Suprapubic skin (tissue), 4 donors: Measurements from ENCODE around the gene CARD6. TPM values are rescaled to one million over a fixed set of nuclear protein-coding genes. Genes with fewer than 3 reads are reported as not detected.
"Not testable (repeated sequence)": the region's sequence is repeated elsewhere in the genome, so short reads cannot be mapped to it uniquely, and the experiment has no call there.

Experiments used
- DNase-seq, 2 donors: peaks; one replicate each; pipeline ENCODE4 v3.0.0-alpha.2; 2019; ENCODE audit warnings: low spot score in 2 of 2
- H3K27ac ChIP-seq: fragments of 200-600 bp; sonication (generic); one replicate; pipeline ENCODE4 v1.5.1; 2019
- H3K27me3 ChIP-seq: fragments of 200-600 bp; sonication (generic); one replicate; pipeline ENCODE4 v1.5.1; 2019
- H3K36me3 ChIP-seq: fragments of 200-600 bp; sonication (generic); one replicate; pipeline ENCODE4 v1.5.1; 2019
- H3K4me1 ChIP-seq: fragments of 200-600 bp; sonication (generic); one replicate; pipeline ENCODE4 v1.5.1; 2019
- H3K4me3 ChIP-seq: fragments of 200-600 bp; sonication (generic); one replicate; pipeline ENCODE4 v1.5.1; 2019; ENCODE audit warnings: mild to moderate bottlenecking
- H3K9me3 ChIP-seq: fragments of 200-600 bp; sonication (generic); one replicate; pipeline ENCODE4 v1.5.1; 2019
- CTCF ChIP-seq, 2 donors: fragments of 200-600 bp in 1 of 2; fragments of 450-650 bp in 1 of 2; sonication (generic) in 1 of 2; IDR thresholded peaks; one replicate each; pipeline ENCODE4 v1.5.1; 2016 to 2019; ENCODE audit warnings: antibody characterized with exemption in 2 of 2, mild to moderate bottlenecking in 1 of 2, moderate library complexity in 1 of 2
- EP300 ChIP-seq: sonication (generic); formaldehyde crosslinking; IDR thresholded peaks from one replicate; pipeline ENCODE4 v1.6.1; 2017; ENCODE audit warnings: antibody characterized with exemption
- POLR2A ChIP-seq, 2 donors: fragments of 450-650 bp; IDR thresholded peaks; one replicate each; pipeline ENCODE4 v1.6.1; 2017; ENCODE audit warnings: antibody characterized with exemption in 2 of 2, mild to moderate bottlenecking in 2 of 2, moderate library complexity in 2 of 2
- POLR2AphosphoS5 ChIP-seq, 3 donors: sonication (generic); formaldehyde crosslinking; IDR thresholded peaks; one replicate each; pipeline ENCODE4 v1.6.1; 2017; ENCODE audit warnings: antibody characterized with exemption in 3 of 3
- WGBS: methylation state at CpG from one replicate; pipeline ENCODE4 v1.1.5; 2018; 5-methylcytosine and 5-hydroxymethylcytosine counted together
- total RNA-seq, 4 donors: library from RNA; depleted of rRNA; stranded (reverse); fragments of >200 nt; gene quantifications; one replicate each; pipeline ENCODE4 v1.1.0, GENCODE V29; 2016

The CARD6 gene
- total RNA-seq, 4 donors from 2014 or later = 3.9 to 8.7 (median 7.3) TPM

GRCh38 chr5:40853632-40854192, 12.5 kb downstream of the CARD6 start:
- Histone ChIP-seq H3K27ac (no peak overlapping the region), H3K27me3 (no peaks in the 10 kb centered on the region), H3K36me3 (peaks cover 18% of the 10 kb centered on the region), H3K4me3 (no peak overlapping the region), H3K9me3 (no peaks in the 10 kb centered on the region), H3K4me1 (no peaks in the 10 kb centered on the region)
- no peak for DNase-seq
- TF ChIP-seq POLR2AphosphoS5 (IDR thresholded peaks at IDR 0.05) (no peak), EP300 (no peak), POLR2A (IDR thresholded peaks at IDR 0.05) (no peak), CTCF (IDR thresholded peaks at IDR 0.05) (no peak)
- WGBS = 86% methylated on average over 2 of the region's 4 CpGs

GRCh38 chr5:40860711-40861110, 19.5 kb downstream of the CARD6 start:
- Histone ChIP-seq H3K27me3 (no peaks in the 10 kb centered on the region), H3K36me3 (no peaks in the 10 kb centered on the region), H3K4me1 (no peaks in the 10 kb centered on the region), H3K27ac (no peak overlapping the region), H3K4me3 (no peak overlapping the region), H3K9me3 (no peaks in the 10 kb centered on the region)
- DNase-seq = no peak
- no peak for TF ChIP-seq EP300
- TF ChIP-seq CTCF (IDR thresholded peaks at IDR 0.05) = no peak
- no peak for TF ChIP-seq POLR2AphosphoS5 (IDR thresholded peaks at IDR 0.05)
- no peak for TF ChIP-seq POLR2A (IDR thresholded peaks at IDR 0.05)

DNA sequence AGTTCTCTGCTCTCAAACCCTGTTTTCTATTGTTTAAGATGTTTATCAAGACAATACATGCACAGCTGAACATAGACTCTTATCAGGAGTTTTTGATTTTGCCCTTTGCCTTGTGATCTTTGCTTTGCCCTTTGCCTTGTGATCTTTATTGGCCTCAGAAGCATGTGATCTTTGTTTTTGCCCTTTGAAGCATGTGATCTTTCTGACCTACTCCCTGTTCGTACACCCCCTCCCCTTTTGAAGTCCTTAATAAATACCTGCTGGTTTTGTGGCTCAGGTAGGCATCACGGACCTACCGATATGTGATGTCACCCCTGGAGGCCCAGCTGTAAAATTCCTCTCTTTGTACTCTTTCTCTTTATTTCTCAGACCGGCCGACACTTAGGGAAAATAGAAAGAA, 23.8 kb downstream of the CARD6 start:
- H3K36me3 ChIP-seq, DNase-seq, H3K4me3 ChIP-seq, H3K27ac ChIP-seq, H3K4me1 ChIP-seq, H3K27me3 ChIP-seq, H3K9me3 ChIP-seq: not testable (repeated sequence)
- WGBS = 94% methylated on average over 5 of the region's 5 CpGs

GRCh38 chr5:40866844-40867243, 25.7 kb downstream of the CARD6 start:
- Histone ChIP-seq H3K36me3 (no peaks in the 10 kb centered on the region), H3K4me3 (no peak overlapping the region), H3K9me3 (no peaks in the 10 kb centered on the region), H3K4me1 (no peaks in the 10 kb centered on the region), H3K27ac (no peak overlapping the region), H3K27me3 (no peaks in the 10 kb centered on the region)
- whole genome bisulfite sequencing = 74% methylated on average over 5 of the region's 5 CpGs
- no peak for TF ChIP-seq POLR2AphosphoS5 (IDR thresholded peaks at IDR 0.05)
- TF ChIP-seq EP300 = no peak
- TF ChIP-seq POLR2A (IDR thresholded peaks at IDR 0.05) = no peak
- TF ChIP-seq CTCF (IDR thresholded peaks at IDR 0.05) = no peak
- DNase-seq = no peak

DNA sequence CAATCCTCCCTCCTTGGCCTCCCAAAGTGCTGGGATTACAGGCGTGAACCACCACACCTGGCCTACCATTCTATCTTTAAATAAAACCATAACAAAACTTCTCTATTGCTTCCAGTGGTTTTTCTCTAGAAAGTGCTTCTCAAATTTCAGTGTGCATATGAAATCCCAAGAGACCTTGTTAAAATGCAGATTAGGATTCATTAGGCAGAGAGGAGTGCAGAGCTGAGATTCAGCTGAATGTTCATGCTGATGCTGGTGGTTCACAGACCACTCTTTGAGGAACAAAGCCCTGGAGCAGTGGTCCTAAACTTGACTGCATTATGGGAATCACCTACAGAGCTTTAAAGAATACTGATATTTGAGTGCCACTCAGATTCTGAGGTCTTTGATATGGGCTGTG, 28.2 kb downstream of the CARD6 start:
- Histone ChIP-seq H3K36me3 (no peaks in the 10 kb centered on the region), H3K27me3 (no peaks in the 10 kb centered on the region), H3K4me1 (no peaks in the 10 kb centered on the region), H3K27ac (no peak overlapping the region), H3K4me3 (no peak overlapping the region), H3K9me3 (no peaks in the 10 kb centered on the region)
- WGBS = 91% methylated on average over 1 of the region's 1 CpG
- no peak for DNase-seq
- TF ChIP-seq POLR2A (IDR thresholded peaks at IDR 0.05) = no peak
- no peak for TF ChIP-seq POLR2AphosphoS5 (IDR thresholded peaks at IDR 0.05)

DNA sequence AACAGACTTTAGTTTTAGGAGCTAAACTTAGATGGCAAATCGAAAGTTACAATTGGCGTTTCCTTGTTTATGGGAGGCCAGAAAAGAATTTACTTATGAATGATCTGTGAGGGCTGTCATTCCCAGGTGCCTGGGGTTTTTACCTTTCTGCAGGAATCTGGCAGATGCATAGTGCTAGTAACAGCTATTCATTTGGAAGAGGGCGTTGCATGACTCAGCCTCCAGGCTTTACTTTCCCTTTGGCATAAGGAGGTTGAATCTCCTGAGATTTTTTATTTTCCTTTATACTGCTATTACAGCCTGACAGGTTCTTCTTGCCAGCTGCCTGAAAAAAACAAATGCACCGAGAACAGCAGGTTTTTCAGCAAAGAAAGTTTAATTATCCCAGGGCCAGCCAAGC, 30.0 kb downstream of the CARD6 start:
- no peak overlapping the region for H3K27ac ChIP-seq
- H3K27me3 ChIP-seq = no peaks in the 10 kb centered on the region
- WGBS = 65% methylated on average over 4 of the region's 4 CpGs
- TF ChIP-seq CTCF (IDR thresholded peaks at IDR 0.05) (no peak), POLR2AphosphoS5 (IDR thresholded peaks at IDR 0.05) (no peak), POLR2A (IDR thresholded peaks at IDR 0.05) (no peak), EP300 (no peak)
- H3K4me3 ChIP-seq = no peak overlapping the region
- H3K9me3 ChIP-seq = no peaks in the 10 kb centered on the region
- no peaks in the 10 kb centered on the region for H3K4me1 ChIP-seq
- H3K36me3 ChIP-seq = no peaks in the 10 kb centered on the region
- no peak for DNase-seq

DNA sequence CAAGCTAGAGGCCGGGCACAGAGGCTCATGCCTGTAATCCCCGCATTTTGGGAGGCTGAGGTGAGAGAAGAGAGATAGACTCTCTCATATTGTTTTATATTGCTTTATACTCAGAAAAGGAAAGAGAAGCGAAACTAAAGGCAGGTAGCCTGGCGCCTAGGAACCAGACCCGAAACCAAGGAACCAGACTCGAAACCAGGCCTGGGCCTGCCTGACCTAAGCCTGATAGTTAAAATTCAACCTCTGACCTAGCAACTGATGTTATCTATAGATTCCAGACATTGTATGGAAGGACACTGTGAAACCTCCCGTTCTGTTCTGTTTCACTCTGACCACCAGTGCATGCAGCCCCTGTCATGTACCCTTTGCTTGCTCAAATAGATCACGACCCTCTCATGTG, 31.1 kb downstream of the CARD6 start:
- not testable (repeated sequence) for H3K27ac ChIP-seq

More for the DNA sequence above, 31.1 kb downstream of the CARD6 start:
- not testable (repeated sequence) for DNase-seq, H3K27me3 ChIP-seq, H3K9me3 ChIP-seq, H3K4me1 ChIP-seq, H3K36me3 ChIP-seq, H3K4me3 ChIP-seq
- WGBS = 90% methylated on average over 8 of the region's 8 CpGs
